ENCODE results near the gene COL1A1.

The COL1A1 gene

DNA sequence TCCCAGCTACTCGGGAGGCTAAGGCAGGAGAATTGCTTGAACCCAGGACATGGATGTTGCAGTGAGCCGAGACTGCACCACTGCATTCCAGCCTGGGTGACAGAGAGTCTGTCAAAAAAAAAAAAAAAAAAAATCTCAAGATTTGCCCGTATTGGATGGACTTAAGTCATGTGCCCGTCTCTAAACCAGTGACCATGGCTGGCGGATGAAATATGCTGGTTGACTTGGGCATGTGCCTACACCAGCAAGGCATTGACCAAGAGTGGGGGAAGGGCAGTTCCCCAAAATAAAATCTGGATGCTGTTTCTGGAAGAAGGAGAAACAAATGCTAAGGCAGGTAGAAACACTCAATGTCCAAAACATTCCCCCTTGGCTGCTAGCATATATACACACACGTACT, 21.5 kb upstream of the COL1A1 start:
- TF ChIP-seq, protein P1, sequence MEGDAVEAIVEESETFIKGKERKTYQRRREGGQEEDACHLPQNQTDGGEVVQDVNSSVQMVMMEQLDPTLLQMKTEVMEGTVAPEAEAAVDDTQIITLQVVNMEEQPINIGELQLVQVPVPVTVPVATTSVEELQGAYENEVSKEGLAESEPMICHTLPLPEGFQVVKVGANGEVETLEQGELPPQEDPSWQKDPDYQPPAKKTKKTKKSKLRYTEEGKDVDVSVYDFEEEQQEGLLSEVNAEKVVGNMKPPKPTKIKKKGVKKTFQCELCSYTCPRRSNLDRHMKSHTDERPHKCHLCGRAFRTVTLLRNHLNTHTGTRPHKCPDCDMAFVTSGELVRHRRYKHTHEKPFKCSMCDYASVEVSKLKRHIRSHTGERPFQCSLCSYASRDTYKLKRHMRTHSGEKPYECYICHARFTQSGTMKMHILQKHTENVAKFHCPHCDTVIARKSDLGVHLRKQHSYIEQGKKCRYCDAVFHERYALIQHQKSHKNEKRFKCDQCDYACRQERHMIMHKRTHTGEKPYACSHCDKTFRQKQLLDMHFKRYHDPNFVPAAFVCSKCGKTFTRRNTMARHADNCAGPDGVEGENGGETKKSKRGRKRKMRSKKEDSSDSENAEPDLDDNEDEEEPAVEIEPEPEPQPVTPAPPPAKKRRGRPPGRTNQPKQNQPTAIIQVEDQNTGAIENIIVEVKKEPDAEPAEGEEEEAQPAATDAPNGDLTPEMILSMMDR (IDR thresholded peaks at IDR 0.05), result no peak
- H3K79me2 ChIP-seq, result no peaks in the 10 kb centered on the region
- no peak overlapping the region for H3K4me2 ChIP-seq (ENCODE audit: low read length)
- no peaks in the 10 kb centered on the region for H3K9me3 ChIP-seq (ENCODE audit: control insufficient read depth, low read length)
- no peaks in the 10 kb centered on the region for H3K4me1 ChIP-seq
- no peak overlapping the region for H3K27ac ChIP-seq
- H3K4me3 ChIP-seq (ENCODE audit: low read depth, low read length), result no peak overlapping the region
- no peak overlapping the region for H3K9ac ChIP-seq
- H3K36me3 ChIP-seq (ENCODE audit: control insufficient read depth, insufficient read depth, low read length), result no peaks in the 10 kb centered on the region
- H2AFZ ChIP-seq, result no peak overlapping the region
- H3K27me3 ChIP-seq (ENCODE audit: control insufficient read depth, insufficient read depth, low read length), result no peaks in the 10 kb centered on the region

GRCh38 chr17:50221864-50222545, 20.6 kb upstream of the COL1A1 start:
- no peaks in the 10 kb centered on the region for H3K4me1 ChIP-seq
- no peak overlapping the region for H3K9ac ChIP-seq
- H3K27me3 ChIP-seq (ENCODE audit: control insufficient read depth, insufficient read depth, low read length), result no peaks in the 10 kb centered on the region
- no peak overlapping the region for H2AFZ ChIP-seq
- no peak overlapping the region for H3K27ac ChIP-seq
- no peaks in the 10 kb centered on the region for H3K79me2 ChIP-seq
- no peaks in the 10 kb centered on the region for H3K36me3 ChIP-seq (ENCODE audit: control insufficient read depth, insufficient read depth, low read length)
- TF ChIP-seq, protein P1 (IDR thresholded peaks at IDR 0.05), result no peak
- H3K4me2 ChIP-seq (ENCODE audit: low read length), result no peak overlapping the region
- no peak overlapping the region for H3K4me3 ChIP-seq (ENCODE audit: low read depth, low read length)
- H3K9me3 ChIP-seq (ENCODE audit: control insufficient read depth, low read length), result no peaks in the 10 kb centered on the region

DNA sequence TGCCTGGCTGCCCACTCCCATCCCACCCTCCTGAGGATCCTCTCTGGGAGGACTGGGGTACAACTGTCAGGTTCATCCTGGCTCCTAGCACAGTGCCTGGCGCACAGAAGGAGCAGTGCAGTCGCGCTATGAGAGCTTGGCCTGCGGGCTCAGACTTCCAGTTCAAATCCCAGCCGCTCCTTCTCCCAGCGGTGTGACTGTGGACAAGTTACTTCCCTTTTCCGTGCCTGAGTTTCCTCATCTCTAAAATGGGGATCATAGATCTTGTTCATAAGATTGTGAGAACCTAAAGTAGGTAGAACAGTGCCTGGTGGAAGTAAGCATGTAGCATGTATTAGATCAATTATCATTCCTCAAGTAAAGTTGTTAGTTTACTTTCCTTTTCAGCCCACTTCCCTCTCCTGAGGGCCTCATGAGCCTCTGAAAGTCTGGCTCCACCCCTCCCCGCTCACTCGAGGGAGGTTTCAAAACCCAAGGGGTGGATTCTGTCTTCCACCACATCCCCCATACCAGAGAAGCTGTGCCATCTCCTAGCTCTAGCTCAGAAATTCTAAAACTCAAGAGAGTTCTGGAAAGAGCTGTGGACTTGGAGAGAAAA, 19.9 kb upstream of the COL1A1 start:
- Histone ChIP-seq H3K9ac (no peak overlapping the region), H3K9me3 (ENCODE audit: control insufficient read depth, low read length) (no peaks in the 10 kb centered on the region), H2AFZ (no peak overlapping the region), H3K4me3 (ENCODE audit: low read depth, low read length) (no peak overlapping the region), H3K4me1 (no peaks in the 10 kb centered on the region), H3K27me3 (ENCODE audit: control insufficient read depth, insufficient read depth, low read length) (no peaks in the 10 kb centered on the region), H3K79me2 (no peaks in the 10 kb centered on the region), H3K27ac (no peak overlapping the region), H3K36me3 (ENCODE audit: control insufficient read depth, insufficient read depth, low read length) (no peaks in the 10 kb centered on the region), H3K4me2 (ENCODE audit: low read length) (no peak overlapping the region)
- TF ChIP-seq, protein P1 (IDR thresholded peaks at IDR 0.05), result no peak

GRCh38 chr17:50220811-50221210, 19.4 kb upstream of the COL1A1 start:
- H3K9me3 ChIP-seq (ENCODE audit: control insufficient read depth, low read length), result no peaks in the 10 kb centered on the region
- H3K79me2 ChIP-seq, result no peaks in the 10 kb centered on the region
- H2AFZ ChIP-seq, result no peak overlapping the region
- no peaks in the 10 kb centered on the region for H3K4me1 ChIP-seq
- no peak overlapping the region for H3K9ac ChIP-seq
- no peaks in the 10 kb centered on the region for H3K36me3 ChIP-seq (ENCODE audit: control insufficient read depth, insufficient read depth, low read length)
- H3K4me2 ChIP-seq (ENCODE audit: low read length), result no peak overlapping the region
- TF ChIP-seq, protein P1 (IDR thresholded peaks at IDR 0.05), result no peak
- H3K27me3 ChIP-seq (ENCODE audit: control insufficient read depth, insufficient read depth, low read length), result no peaks in the 10 kb centered on the region
- H3K27ac ChIP-seq, result no peak overlapping the region
- no peak overlapping the region for H3K4me3 ChIP-seq (ENCODE audit: low read depth, low read length)

All from parathyroid adenoma (tissue), 2 donors.